H9 (cell line): ENCODE measurements around the gene RFNG. TPM values are rescaled to one million over a fixed set of nuclear protein-coding genes. Genes with fewer than 3 reads are reported as not detected.

Experiments
- DNase-seq: peaks from one replicate; pipeline ENCODE4 v3.0.0-alpha.2; 2017
- H2AFZ ChIP-seq: one replicate; pipeline ENCODE4 v1.6.1; 2013; ENCODE audit warnings: mild to moderate bottlenecking, low read length, control low read depth, moderate library complexity
- H2AK5ac ChIP-seq: 2 replicates; pipeline ENCODE4 v1.6.1; 2013; ENCODE audit warnings: low read length, control low read depth, mixed read lengths; ENCODE audit not compliant: insufficient read length
- H2BK120ac ChIP-seq: one replicate; pipeline ENCODE4 v1.6.1; 2013; ENCODE audit warnings: low read depth, mild to moderate bottlenecking, low read length, control low read depth, inconsistent platforms; ENCODE audit not compliant: poor library complexity, severe bottlenecking
- H2BK12ac ChIP-seq: 2 replicates; pipeline ENCODE4 v1.6.1; 2013; ENCODE audit warnings: low read length, control low read depth, mixed read lengths, low read depth; ENCODE audit not compliant: insufficient read length
- H2BK15ac ChIP-seq: 2 replicates; pipeline ENCODE4 v1.6.1; 2013; ENCODE audit warnings: low read depth, low read length, control low read depth
- H2BK20ac ChIP-seq: one replicate; pipeline ENCODE4 v1.6.1; 2013; ENCODE audit warnings: low read depth, mild to moderate bottlenecking, low read length, control low read depth, inconsistent platforms; ENCODE audit not compliant: poor library complexity, severe bottlenecking
- H2BK5ac ChIP-seq: 2 replicates; pipeline ENCODE4 v1.6.1; 2013; ENCODE audit warnings: low read length, control low read depth, mixed read lengths; ENCODE audit not compliant: insufficient read length
- H3K14ac ChIP-seq: 2 replicates; pipeline ENCODE4 v1.6.1; 2013; ENCODE audit warnings: low read length, control low read depth; ENCODE audit not compliant: insufficient read depth
- H3K18ac ChIP-seq: 2 replicates; pipeline ENCODE4 v1.6.1; 2013; ENCODE audit warnings: low read depth, mild to moderate bottlenecking, mixed read lengths, low read length, control low read depth; ENCODE audit not compliant: insufficient read length
- H3K23ac ChIP-seq: 2 replicates; pipeline ENCODE4 v1.6.1; 2013; ENCODE audit warnings: low read length, control low read depth, mixed read lengths, low read depth; ENCODE audit not compliant: insufficient read length
- H3K23me2 ChIP-seq: 2 replicates; pipeline ENCODE4 v1.6.1; 2013; ENCODE audit warnings: low read depth, mild to moderate bottlenecking, mixed read lengths, low read length, control low read depth; ENCODE audit not compliant: insufficient read length, poor library complexity, severe bottlenecking
- H3K27ac ChIP-seq: 2 replicates; pipeline ENCODE4 v1.5.1; 2013; ENCODE audit warnings: low read length, control low read depth, mixed read lengths, low read depth; ENCODE audit not compliant: insufficient read length
- H3K27me3 ChIP-seq: 2 replicates; pipeline ENCODE4 v1.6.1; 2013; ENCODE audit warnings: low read length, control low read depth, inconsistent platforms; ENCODE audit not compliant: insufficient read depth
- H3K4ac ChIP-seq: 2 replicates; pipeline ENCODE4 v1.6.1; 2013; ENCODE audit warnings: low read depth, mild to moderate bottlenecking, control low read depth, inconsistent platforms, low read length, moderate library complexity
- H3K4me1 ChIP-seq: 2 replicates; pipeline ENCODE4 v1.6.1; 2013; ENCODE audit warnings: low read length, control low read depth, inconsistent platforms; ENCODE audit not compliant: insufficient read depth
- H3K4me2 ChIP-seq: 2 replicates; pipeline ENCODE4 v1.6.1; 2013; ENCODE audit warnings: low read length, control low read depth, mixed read lengths; ENCODE audit not compliant: insufficient read length, insufficient read depth
- H3K56ac ChIP-seq: 2 replicates; pipeline ENCODE4 v1.6.1; 2013; ENCODE audit warnings: low read depth, mild to moderate bottlenecking, mixed read lengths, low read length, control low read depth; ENCODE audit not compliant: insufficient read length
- H3K79me1 ChIP-seq: 2 replicates; pipeline ENCODE4 v1.6.1; 2013; ENCODE audit warnings: low read depth, mild to moderate bottlenecking, moderate library complexity, low read length, control low read depth, inconsistent platforms; ENCODE audit not compliant: insufficient read depth, poor library complexity, severe bottlenecking
- H3K79me2 ChIP-seq: 2 replicates; pipeline ENCODE4 v1.6.1; 2013; ENCODE audit warnings: low read length, control low read depth, inconsistent platforms; ENCODE audit not compliant: insufficient read depth
- H3K9ac ChIP-seq: 2 replicates; pipeline ENCODE4 v1.6.1; 2013; ENCODE audit warnings: low read length, control low read depth, mixed read lengths; ENCODE audit not compliant: insufficient read length; ENCODE audit errors: extremely low read depth
- H3K9me3 ChIP-seq: one replicate; pipeline ENCODE4 v1.6.1; 2013; ENCODE audit warnings: low read depth, low read length, inconsistent platforms; ENCODE audit not compliant: control insufficient read depth
- H3T11ph ChIP-seq: one replicate; pipeline ENCODE4 v1.6.1; 2013; ENCODE audit warnings: mild to moderate bottlenecking, low read length, control low read depth, inconsistent platforms
- H4K20me1 ChIP-seq: one replicate; pipeline ENCODE4 v1.6.1; 2013; ENCODE audit not compliant: control insufficient read depth, insufficient read length, insufficient read depth
- H4K5ac ChIP-seq: 2 replicates; pipeline ENCODE4 v1.6.1; 2013; ENCODE audit warnings: low read depth, mild to moderate bottlenecking, mixed read lengths, low read length, control low read depth; ENCODE audit not compliant: insufficient read length
- H4K8ac ChIP-seq: replicated peaks from 2 replicates; pipeline ENCODE4 v1.6.1; 2013; ENCODE audit warnings: low read length, control low read depth, mixed read lengths, low read depth; ENCODE audit not compliant: insufficient read length
- H4K91ac ChIP-seq: 2 replicates; pipeline ENCODE4 v1.6.1; 2013; ENCODE audit warnings: low read depth, mild to moderate bottlenecking, moderate library complexity, mixed read lengths, low read length, control low read depth; ENCODE audit not compliant: insufficient read length
- H3K27ac Mint-ChIP-seq, 3 experiments: 2 replicates in 2 of 3; 3 replicates in 1 of 3; pipeline ENCODE4 v1.8.0; 2020 to 2021; ENCODE audit warnings: mixed read lengths in 3 of 3, mild to moderate bottlenecking in 1 of 3, moderate library complexity in 1 of 3
- H3K27me3 Mint-ChIP-seq: 2 replicates; pipeline ENCODE4 v1.8.0; 2021; ENCODE audit warnings: low read depth, mild to moderate bottlenecking, moderate library complexity, mixed read lengths
- H3K36me3 Mint-ChIP-seq, 3 experiments: 2 replicates in 2 of 3; 3 replicates in 1 of 3; pipeline ENCODE4 v1.8.0; 2020 to 2021; ENCODE audit warnings: low read depth in 3 of 3, mixed read lengths in 3 of 3; ENCODE audit not compliant: insufficient read depth in 1 of 3
- H3K4me1 Mint-ChIP-seq, 2 experiments: 2 replicates each; pipeline ENCODE4 v1.8.0; 2020; ENCODE audit warnings: mixed read lengths in 2 of 2
- H3K4me3 Mint-ChIP-seq, 2 experiments: 2 replicates in 1 of 2; 3 replicates in 1 of 2; pipeline ENCODE4 v1.8.0; 2020 to 2021; ENCODE audit warnings: mild to moderate bottlenecking in 2 of 2, mixed read lengths in 2 of 2, moderate library complexity in 1 of 2
- H3K9me3 Mint-ChIP-seq, 2 experiments: 2 replicates in 1 of 2; 3 replicates in 1 of 2; pipeline ENCODE4 v1.8.0; 2020; ENCODE audit warnings: mild to moderate bottlenecking in 2 of 2, mixed read lengths in 2 of 2, moderate library complexity in 1 of 2
- WGBS: extraction: QIAGEN DNeasy Blood & Tissue Kit; methylation state at CpG from one replicate; pipeline ENCODE4 v1.1.7; 2013; ENCODE audit warnings: missing lambda C conversion rate, low lambda C conversion rate, mixed read lengths; ENCODE audit not compliant: insufficient read length; ENCODE audit errors: extremely low coverage; 5-methylcytosine and 5-hydroxymethylcytosine counted together
- total RNA-seq: library from RNA; stranded (reverse); gene quantifications from 2 replicates; pipeline ENCODE4 v1.2.1, GENCODE V29; 2021
- TF ChIP-seq, protein P1 (sequence below): fragments of 200-600 bp; sonication (generic); conservative IDR thresholded peaks from 3 replicates; pipeline ENCODE4 v1.8.0; 2021; ENCODE audit warnings: antibody characterized with exemption, mild to moderate bottlenecking

Gene RFNG
- total RNA-seq, 1 experiment from 2014 or later = 34.0 TPM

DNA sequence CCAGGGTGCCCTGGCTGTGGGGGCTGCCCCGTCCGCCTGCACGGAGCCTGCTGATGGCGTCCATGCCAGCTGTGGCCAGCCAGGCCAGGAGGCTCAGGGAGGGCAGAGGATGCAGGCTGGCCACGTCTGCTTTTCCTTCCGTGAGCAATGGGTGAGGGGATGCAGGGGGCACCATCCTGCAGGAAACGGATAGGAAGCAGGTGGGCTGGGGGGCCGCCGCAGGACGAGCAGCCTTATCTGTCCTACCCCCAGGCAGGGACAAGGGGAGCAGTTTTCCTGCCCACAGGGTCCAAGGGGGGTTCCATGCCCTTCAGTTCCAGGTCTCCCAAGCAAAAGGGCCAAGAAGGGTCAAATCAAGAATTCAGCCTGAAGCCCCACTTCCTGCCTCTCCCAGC, 7.2 kb upstream of the RFNG start:
- Histone ChIP-seq H3K27ac (no peak overlapping the region), H3K4me2 (no peak overlapping the region), H2BK5ac (no peak overlapping the region), H4K8ac (no peak overlapping the region), H3K9me3 (no peaks in the 10 kb centered on the region), H4K91ac (no peak overlapping the region), H3K9ac (no peak overlapping the region), H2BK15ac (no peak overlapping the region), H3T11ph (no peak overlapping the region), H3K4ac (no peak overlapping the region), H3K56ac (no peak overlapping the region), H3K4me1 (no peaks in the 10 kb centered on the region), H2BK120ac (no peak overlapping the region), H4K5ac (no peak overlapping the region), H3K14ac (no peak overlapping the region), H3K23me2 (no peaks in the 10 kb centered on the region), H3K79me2 (no peaks in the 10 kb centered on the region), H3K79me1 (no peaks in the 10 kb centered on the region), H2BK12ac (no peak overlapping the region), H2AFZ (no peak overlapping the region), H2AK5ac (no peak overlapping the region), H3K23ac (no peak overlapping the region), H3K27me3 (no peaks in the 10 kb centered on the region), H3K18ac (no peak overlapping the region), H4K20me1 (peaks cover 3% of the 10 kb centered on the region), H2BK20ac (no peak overlapping the region)
- Mint-ChIP-seq H3K9me3 (no peaks in the 10 kb centered on the region), H3K36me3 (peaks cover 6 to 48% (median 44%) of the 10 kb centered on the region in 3 experiments), H3K27me3 (no peaks in the 10 kb centered on the region), H3K27ac (no peak overlapping the region), H3K4me3 (no peak overlapping the region), H3K4me1 (no peaks in the 10 kb centered on the region)
- no CpG with 5 or more reads among the region's 10 CpGs for WGBS
- TF ChIP-seq, protein P1, sequence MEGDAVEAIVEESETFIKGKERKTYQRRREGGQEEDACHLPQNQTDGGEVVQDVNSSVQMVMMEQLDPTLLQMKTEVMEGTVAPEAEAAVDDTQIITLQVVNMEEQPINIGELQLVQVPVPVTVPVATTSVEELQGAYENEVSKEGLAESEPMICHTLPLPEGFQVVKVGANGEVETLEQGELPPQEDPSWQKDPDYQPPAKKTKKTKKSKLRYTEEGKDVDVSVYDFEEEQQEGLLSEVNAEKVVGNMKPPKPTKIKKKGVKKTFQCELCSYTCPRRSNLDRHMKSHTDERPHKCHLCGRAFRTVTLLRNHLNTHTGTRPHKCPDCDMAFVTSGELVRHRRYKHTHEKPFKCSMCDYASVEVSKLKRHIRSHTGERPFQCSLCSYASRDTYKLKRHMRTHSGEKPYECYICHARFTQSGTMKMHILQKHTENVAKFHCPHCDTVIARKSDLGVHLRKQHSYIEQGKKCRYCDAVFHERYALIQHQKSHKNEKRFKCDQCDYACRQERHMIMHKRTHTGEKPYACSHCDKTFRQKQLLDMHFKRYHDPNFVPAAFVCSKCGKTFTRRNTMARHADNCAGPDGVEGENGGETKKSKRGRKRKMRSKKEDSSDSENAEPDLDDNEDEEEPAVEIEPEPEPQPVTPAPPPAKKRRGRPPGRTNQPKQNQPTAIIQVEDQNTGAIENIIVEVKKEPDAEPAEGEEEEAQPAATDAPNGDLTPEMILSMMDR = no peak
- DNase-seq = no peak
